Kidney epithelial cell (primary cell): ENCODE data around the gene GRSF1. TPM values are rescaled to one million over a fixed set of nuclear protein-coding genes. Genes with fewer than 3 reads are reported as not detected.

ENCODE experiments used
- DNase-seq: peaks from one replicate; pipeline ENCODE4 v3.0.0-alpha.2; 2010; ENCODE audit warnings: low read depth
- H3K27me3 ChIP-seq: 2 replicates; pipeline ENCODE4 v1.6.0; 2011; ENCODE audit warnings: low read length; ENCODE audit not compliant: control insufficient read depth, insufficient read depth
- H3K36me3 ChIP-seq: 2 replicates; pipeline ENCODE4 v1.5.1; 2011; ENCODE audit warnings: low read length; ENCODE audit not compliant: control insufficient read depth, insufficient read depth
- H3K4me3 ChIP-seq: 2 replicates; pipeline ENCODE4 v1.5.1; 2011; ENCODE audit warnings: low read depth, mild to moderate bottlenecking, control low read depth, low read length
- total RNA-seq: library from RNA; depleted of rRNA; stranded (reverse); fragments of >200 nt; gene quantifications from 2 replicates; pipeline ENCODE4 v1.2.3, GENCODE V29; 2015
- TF ChIP-seq, protein P1 (sequence below): IDR thresholded peaks from 2 replicates; pipeline ENCODE4 v1.5.1; 2011; ENCODE audit warnings: mild to moderate bottlenecking, moderate library complexity, low read length, control low read depth, inconsistent platforms; ENCODE audit not compliant: insufficient read depth, poor library complexity, severe bottlenecking

The GRSF1 gene
- total RNA-seq, 1 donor from 2014 or later = 83.1 TPM

DNA sequence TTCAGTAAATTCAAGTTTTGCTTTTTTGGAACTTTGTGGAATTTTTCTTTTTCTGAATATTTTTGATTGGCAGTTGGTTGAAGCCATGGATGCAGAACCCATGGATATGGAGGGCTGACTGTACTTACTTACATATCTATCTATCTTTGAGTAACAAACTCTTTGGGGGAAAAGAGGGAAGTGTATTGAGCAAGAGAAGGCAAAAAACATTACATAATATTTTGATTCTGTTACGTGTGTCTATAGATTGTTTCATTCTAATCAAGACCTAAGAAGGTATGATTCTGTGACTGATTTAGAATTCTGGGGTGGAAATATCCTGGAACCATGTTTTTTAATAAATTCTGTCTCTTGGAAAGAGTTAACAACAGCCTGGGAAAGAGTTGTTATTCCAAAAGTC lies 31.5 kb downstream of the GRSF1 start:
- DNase-seq = no peak
- TF ChIP-seq, protein P1, sequence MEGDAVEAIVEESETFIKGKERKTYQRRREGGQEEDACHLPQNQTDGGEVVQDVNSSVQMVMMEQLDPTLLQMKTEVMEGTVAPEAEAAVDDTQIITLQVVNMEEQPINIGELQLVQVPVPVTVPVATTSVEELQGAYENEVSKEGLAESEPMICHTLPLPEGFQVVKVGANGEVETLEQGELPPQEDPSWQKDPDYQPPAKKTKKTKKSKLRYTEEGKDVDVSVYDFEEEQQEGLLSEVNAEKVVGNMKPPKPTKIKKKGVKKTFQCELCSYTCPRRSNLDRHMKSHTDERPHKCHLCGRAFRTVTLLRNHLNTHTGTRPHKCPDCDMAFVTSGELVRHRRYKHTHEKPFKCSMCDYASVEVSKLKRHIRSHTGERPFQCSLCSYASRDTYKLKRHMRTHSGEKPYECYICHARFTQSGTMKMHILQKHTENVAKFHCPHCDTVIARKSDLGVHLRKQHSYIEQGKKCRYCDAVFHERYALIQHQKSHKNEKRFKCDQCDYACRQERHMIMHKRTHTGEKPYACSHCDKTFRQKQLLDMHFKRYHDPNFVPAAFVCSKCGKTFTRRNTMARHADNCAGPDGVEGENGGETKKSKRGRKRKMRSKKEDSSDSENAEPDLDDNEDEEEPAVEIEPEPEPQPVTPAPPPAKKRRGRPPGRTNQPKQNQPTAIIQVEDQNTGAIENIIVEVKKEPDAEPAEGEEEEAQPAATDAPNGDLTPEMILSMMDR = no peak
- Histone ChIP-seq H3K4me3 (no peak overlapping the region), H3K27me3 (no peaks in the 10 kb centered on the region), H3K36me3 (no peaks in the 10 kb centered on the region)

DNA sequence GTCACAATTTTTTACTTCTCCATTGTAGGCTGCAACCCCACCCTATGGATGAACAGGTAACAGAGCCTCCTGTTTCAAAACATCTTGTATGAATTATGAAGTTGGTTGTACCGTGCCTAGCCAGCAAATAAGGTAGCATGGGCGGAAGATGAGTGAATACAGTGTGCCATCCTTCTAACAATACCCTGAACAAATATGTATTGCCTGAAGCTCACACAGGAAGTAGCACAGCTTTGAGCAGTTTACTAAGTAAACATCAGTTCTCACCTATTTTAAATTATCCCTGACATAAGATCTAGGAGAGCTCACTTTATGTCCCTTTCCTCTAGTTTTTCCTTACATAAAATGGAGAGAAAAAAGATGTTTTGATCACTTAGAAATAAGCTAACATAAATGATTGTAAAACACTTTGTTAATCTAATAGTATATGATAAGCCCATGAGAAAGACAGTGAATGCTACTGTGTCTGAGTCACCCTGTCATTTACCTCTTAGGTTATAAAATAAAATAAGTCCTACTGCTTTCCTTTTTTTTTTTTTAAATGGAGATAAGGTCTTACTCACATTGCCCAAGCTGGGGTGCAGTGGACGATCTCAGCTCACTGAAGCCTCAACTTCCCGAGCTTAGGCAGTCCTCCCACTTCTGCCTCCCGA lies 36.6 kb downstream of the GRSF1 start:
- DNase-seq = no peak
- H3K4me3 ChIP-seq = no peak overlapping the region
- no peaks in the 10 kb centered on the region for H3K27me3 ChIP-seq
- TF ChIP-seq, protein P1 = no peak
- H3K36me3 ChIP-seq = no peaks in the 10 kb centered on the region

DNA sequence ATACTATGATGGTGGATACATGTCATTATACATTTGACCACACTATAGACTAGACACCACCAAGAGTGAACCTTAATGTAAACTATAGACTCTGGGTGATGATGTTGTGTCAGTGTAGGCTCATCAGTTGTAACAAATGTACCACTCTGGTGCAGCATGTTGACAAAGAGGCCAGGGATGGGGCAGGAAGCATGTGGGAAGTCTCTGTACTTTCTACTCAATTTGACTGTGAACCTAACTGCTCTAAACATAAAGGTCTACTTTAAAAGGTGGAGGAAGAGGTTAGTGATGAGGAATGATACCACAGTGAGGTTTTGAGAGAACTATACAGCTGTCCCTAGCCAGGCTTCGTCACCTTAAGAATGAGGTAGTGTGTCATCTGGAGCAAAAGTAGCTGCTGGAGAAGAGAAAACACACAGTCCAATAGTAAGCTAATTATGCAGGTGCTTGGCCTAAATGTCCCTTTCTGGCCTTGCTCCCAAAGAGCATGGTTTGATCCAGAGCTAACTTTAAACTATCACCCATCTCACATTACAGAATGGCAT lies 38.4 kb downstream of the GRSF1 start:
- Histone ChIP-seq H3K36me3 (no peaks in the 10 kb centered on the region), H3K27me3 (no peaks in the 10 kb centered on the region), H3K4me3 (no peak overlapping the region)
- DNase-seq = no peak
- TF ChIP-seq, protein P1 = no peak

DNA sequence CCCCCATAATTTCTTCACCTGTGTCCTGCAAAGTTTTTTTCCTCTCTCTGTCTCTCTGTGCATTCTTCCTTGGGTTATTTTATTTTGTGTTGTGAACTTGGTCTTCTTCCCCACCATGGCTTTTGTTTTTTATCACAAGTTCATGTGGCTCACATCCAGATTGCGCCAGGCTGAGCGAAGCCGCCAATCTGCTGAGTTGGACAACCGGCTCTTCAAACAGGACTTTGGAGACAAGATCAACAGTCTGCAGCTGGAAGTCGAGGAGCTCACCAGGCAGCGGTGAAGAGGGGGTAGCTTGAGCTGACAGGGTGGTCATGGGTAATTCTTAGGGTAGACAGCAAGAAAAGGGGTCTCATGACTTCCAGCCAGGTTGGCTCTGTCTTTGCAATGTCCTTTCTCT lies 46.1 kb downstream of the GRSF1 start:
- Histone ChIP-seq H3K27me3 (no peaks in the 10 kb centered on the region), H3K4me3 (no peak overlapping the region), H3K36me3 (peaks cover 1% of the 10 kb centered on the region)
- TF ChIP-seq, protein P1 = no peak
- no peak for DNase-seq

DNA sequence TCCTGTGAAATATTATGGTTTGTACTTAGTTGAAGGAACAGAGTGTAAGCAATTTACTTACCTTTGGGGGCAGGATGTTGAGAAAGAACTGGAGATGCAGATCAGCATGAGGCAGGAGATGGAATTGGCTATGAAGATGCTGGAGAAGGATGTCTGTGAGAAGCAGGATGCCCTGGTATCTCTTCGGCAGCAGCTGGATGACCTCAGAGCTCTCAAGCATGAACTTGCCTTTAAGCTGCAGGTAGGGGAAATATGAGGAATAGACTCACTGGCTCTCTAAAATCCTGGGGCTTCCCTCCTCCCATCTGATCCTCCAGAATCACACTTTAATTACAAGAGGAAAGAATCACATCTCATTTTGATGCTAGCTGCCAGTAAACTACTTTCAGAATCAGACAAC lies 51.0 kb downstream of the GRSF1 start:
- Histone ChIP-seq H3K4me3 (no peak overlapping the region), H3K36me3 (peaks cover 1% of the 10 kb centered on the region), H3K27me3 (no peaks in the 10 kb centered on the region)
- TF ChIP-seq, protein P1 = no peak
- DNase-seq = no peak

DNA sequence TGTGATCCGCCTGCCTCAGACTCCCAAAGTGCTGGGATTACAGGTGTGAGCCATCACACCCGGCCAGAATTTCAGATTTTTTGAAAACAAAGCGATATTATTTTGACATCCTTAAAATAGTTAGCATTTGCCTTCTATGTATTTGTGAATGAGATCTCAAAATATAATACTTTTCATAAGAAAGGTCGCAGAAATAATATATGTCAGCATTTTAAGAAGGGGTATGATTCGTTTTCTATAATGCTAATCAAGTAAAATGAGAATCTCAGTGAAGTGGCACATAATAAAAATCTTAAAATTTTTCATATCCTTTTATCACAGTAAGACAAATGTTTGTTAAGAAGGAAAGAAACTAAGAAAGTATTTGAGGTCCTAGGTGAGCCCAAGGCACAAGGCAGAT lies 52.2 kb downstream of the GRSF1 start:
- Histone ChIP-seq H3K36me3 (peaks cover 1% of the 10 kb centered on the region), H3K27me3 (no peaks in the 10 kb centered on the region), H3K4me3 (no peak overlapping the region)
- TF ChIP-seq, protein P1 = no peak
- DNase-seq = no peak
